OCI-LY3 (cell line): Measurements from ENCODE around the gene SLC22A4.

Experiments
- H2AFZ ChIP-seq: fragments of 200-600, 300-600 bp; shearing (Covaris generic); 2 replicates; pipeline ENCODE4 v1.6.0; 2014; ENCODE audit warnings: antibody characterized with exemption, low read depth, low read length
- H3K27ac ChIP-seq: fragments of 200-600, 300-600 bp; sonication (generic); 2 replicates; pipeline ENCODE4 v1.5.1; 2014; ENCODE audit warnings: mild to moderate bottlenecking, low read length, moderate library complexity, mixed read lengths
- H3K27me3 ChIP-seq: fragments of 200-600, 300-600 bp; sonication (generic); 2 replicates; pipeline ENCODE4 v1.6.1; 2014; ENCODE audit warnings: low read depth, low read length, mixed read lengths
- H3K36me3 ChIP-seq: fragments of 200-600, 300-600 bp; sonication (generic); replicated peaks from 2 replicates; pipeline ENCODE3; 2014; ENCODE audit warnings: low read depth, low read length, mixed read lengths
- H3K4me1 ChIP-seq: fragments of 300-600, 200-600 bp; sonication (generic); 2 replicates; pipeline ENCODE4 v1.6.1; 2014; ENCODE audit warnings: low read length, mixed read lengths
- H3K4me2 ChIP-seq: fragments of 200-600, 300-600 bp; sonication (generic); 2 replicates; pipeline ENCODE4 v1.6.1; 2014; ENCODE audit warnings: low read length, mixed read lengths
- H3K4me3 ChIP-seq: fragments of 300-600, 200-600 bp; sonication (generic); 2 replicates; pipeline ENCODE4 v1.5.1; 2014; ENCODE audit warnings: antibody characterized with exemption, mild to moderate bottlenecking, low read length, moderate library complexity
- H3K79me2 ChIP-seq: fragments of 300-600, 200-600 bp; shearing (Covaris generic); 2 replicates; pipeline ENCODE4 v1.6.1; 2014; ENCODE audit warnings: mild to moderate bottlenecking, low read length, mixed read lengths
- H3K9ac ChIP-seq: fragments of 300-600, 200-600 bp; shearing (Covaris generic); 2 replicates; pipeline ENCODE4 v1.6.0; 2014; ENCODE audit warnings: mild to moderate bottlenecking, low read length, moderate library complexity
- H3K9me3 ChIP-seq: fragments of 200-600, 300-600 bp; shearing (Covaris generic); 2 replicates; pipeline ENCODE4 v1.6.1; 2014; ENCODE audit warnings: low read length, mixed read lengths; ENCODE audit not compliant: insufficient read depth
- H4K20me1 ChIP-seq: fragments of 200-600, 300-600 bp; sonication (generic); 2 replicates; pipeline ENCODE4 v1.6.1; 2016; ENCODE audit warnings: low read length, mixed read lengths; ENCODE audit not compliant: insufficient read depth
- CTCF ChIP-seq: fragments of 200-600, 300-600 bp; sonication (generic); IDR thresholded peaks from 2 replicates; pipeline ENCODE4 v1.5.1; 2014; ENCODE audit warnings: antibody characterized with exemption, low read length, low read depth
- EZH2phosphoT487 ChIP-seq: fragments of 200-600 bp; shearing (Covaris generic); IDR thresholded peaks from 2 replicates; pipeline ENCODE4 v1.6.1; 2018; ENCODE audit warnings: antibody characterized with exemption, mixed run types, low read depth

SLC22A4 gene

GRCh38 chr5:132305420-132305819 is 11.2 kb downstream of the SLC22A4 start:
- no peak overlapping the region for H3K4me3 ChIP-seq
- H2AFZ ChIP-seq, result no peak overlapping the region
- H3K4me2 ChIP-seq, result no peak overlapping the region
- no peaks in the 10 kb centered on the region for H3K36me3 ChIP-seq
- H3K9me3 ChIP-seq, result no peaks in the 10 kb centered on the region
- H3K9ac ChIP-seq, result no peak overlapping the region
- H3K27me3 ChIP-seq, result no peaks in the 10 kb centered on the region
- H3K4me1 ChIP-seq, result no peaks in the 10 kb centered on the region
- no peaks in the 10 kb centered on the region for H4K20me1 ChIP-seq
- H3K79me2 ChIP-seq, result no peaks in the 10 kb centered on the region
- no peak overlapping the region for H3K27ac ChIP-seq
- TF ChIP-seq EZH2phosphoT487 (no peak), CTCF (no peak)

- Histone ChIP-seq H3K4me3 (no peak overlapping the region), H3K9ac (no peak overlapping the region), H3K36me3 (no peaks in the 10 kb centered on the region), H3K27ac (no peak overlapping the region), H3K4me2 (no peak overlapping the region), H3K27me3 (no peaks in the 10 kb centered on the region), H3K79me2 (no peaks in the 10 kb centered on the region), H3K4me1 (no peaks in the 10 kb centered on the region), H4K20me1 (no peaks in the 10 kb centered on the region), H3K9me3 (no peaks in the 10 kb centered on the region), H2AFZ (no peak overlapping the region)
- no peak for TF ChIP-seq EZH2phosphoT487
Observed at GRCh38 chr5:132308701-132309100, 14.5 kb downstream of the SLC22A4 start.

GRCh38 chr5:132309679-132310078 is 15.5 kb downstream of the SLC22A4 start:
- H3K27me3 ChIP-seq, result no peaks in the 10 kb centered on the region
- no peak overlapping the region for H2AFZ ChIP-seq
- H3K79me2 ChIP-seq, result no peaks in the 10 kb centered on the region
- H3K4me2 ChIP-seq, result no peak overlapping the region
- no peak overlapping the region for H3K27ac ChIP-seq
- no peak overlapping the region for H3K9ac ChIP-seq
- no peaks in the 10 kb centered on the region for H4K20me1 ChIP-seq
- H3K36me3 ChIP-seq, result no peaks in the 10 kb centered on the region
- H3K9me3 ChIP-seq, result no peaks in the 10 kb centered on the region
- H3K4me3 ChIP-seq, result no peak overlapping the region
- TF ChIP-seq EZH2phosphoT487 (no peak), CTCF (no peak)
- H3K4me1 ChIP-seq, result no peaks in the 10 kb centered on the region

- no peak overlapping the region for H3K9ac ChIP-seq
- H3K79me2 ChIP-seq, result no peaks in the 10 kb centered on the region
- H2AFZ ChIP-seq, result no peak overlapping the region
- H3K4me2 ChIP-seq, result no peak overlapping the region
- no peak overlapping the region for H3K4me3 ChIP-seq
- H3K27ac ChIP-seq, result no peak overlapping the region
- TF ChIP-seq CTCF (no peak), EZH2phosphoT487 (no peak)
- H3K36me3 ChIP-seq, result no peaks in the 10 kb centered on the region
- no peaks in the 10 kb centered on the region for H3K27me3 ChIP-seq
- H4K20me1 ChIP-seq, result no peaks in the 10 kb centered on the region
- no peaks in the 10 kb centered on the region for H3K9me3 ChIP-seq
- no peaks in the 10 kb centered on the region for H3K4me1 ChIP-seq
Observed at GRCh38 chr5:132310141-132310834, 16.1 kb downstream of the SLC22A4 start.
